DND-41 (cell line): ENCODE data around the gene RTN4RL1.

ENCODE experiments used
- ATAC-seq: fragments of 200-7000 bp; cut with Tn5 transposase; 3 replicates; pipeline ENCODE4 v1.9.1; 2021; ENCODE audit warnings: low read depth; ENCODE audit not compliant: insufficient read depth
- DNase-seq: peaks from one replicate; pipeline ENCODE4 v3.0.0-alpha.2; 2020
- H2AFZ ChIP-seq: 2 replicates; pipeline ENCODE4 v1.6.0; 2012; ENCODE audit warnings: low read depth, low read length
- H3K27ac ChIP-seq: 2 replicates; pipeline ENCODE4 v1.5.1; 2012; ENCODE audit warnings: low read length, inconsistent platforms
- H3K27me3 ChIP-seq: fragments of 200-600 bp; sonication (generic); 2 replicates; pipeline ENCODE4 v1.6.0; 2012; ENCODE audit warnings: low read length, mild to moderate bottlenecking, inconsistent platforms; ENCODE audit not compliant: insufficient read depth, poor library complexity
- H3K36me3 ChIP-seq: 2 replicates; pipeline ENCODE4 v1.5.1; 2012; ENCODE audit warnings: low read length, inconsistent platforms; ENCODE audit not compliant: insufficient read depth
- H3K4me1 ChIP-seq: 2 replicates; pipeline ENCODE4 v1.5.1; 2012; ENCODE audit warnings: mild to moderate bottlenecking, low read length; ENCODE audit not compliant: insufficient read depth
- H3K4me2 ChIP-seq: 2 replicates; pipeline ENCODE4 v1.6.0; 2012; ENCODE audit warnings: mild to moderate bottlenecking, moderate library complexity, low read length, inconsistent platforms; ENCODE audit not compliant: insufficient read depth
- H3K4me3 ChIP-seq, 2 experiments: fragments of 200-600 bp in 1 of 2; shearing (Covaris generic) in 1 of 2; 2 replicates each; pipeline ENCODE4 v1.5.1; 2012 to 2016; ENCODE audit warnings: inconsistent platforms in 2 of 2, low read length in 2 of 2, mild to moderate bottlenecking in 2 of 2, low read depth in 1 of 2, moderate library complexity in 1 of 2
- H3K79me2 ChIP-seq: 2 replicates; pipeline ENCODE4 v1.6.0; 2012; ENCODE audit warnings: low read length, inconsistent platforms; ENCODE audit not compliant: insufficient read depth
- H3K9ac ChIP-seq: 2 replicates; pipeline ENCODE4 v1.6.0; 2012; ENCODE audit warnings: low read depth, mild to moderate bottlenecking, inconsistent platforms, low read length, moderate library complexity
- H3K9me3 ChIP-seq: 2 replicates; pipeline ENCODE4 v1.5.1; 2012; ENCODE audit warnings: low read length, moderate library complexity, mild to moderate bottlenecking, inconsistent platforms; ENCODE audit not compliant: insufficient read depth, severe bottlenecking
- H4K20me1 ChIP-seq: 2 replicates; pipeline ENCODE4 v1.6.0; 2012; ENCODE audit warnings: low read length; ENCODE audit not compliant: insufficient read depth
- EZH2 ChIP-seq: IDR thresholded peaks from 3 replicates; pipeline ENCODE4 v1.6.1; 2012; ENCODE audit warnings: borderline replicate concordance, low read depth, mild to moderate bottlenecking, moderate library complexity, low read length, inconsistent platforms; ENCODE audit not compliant: severe bottlenecking
- TF ChIP-seq, protein P1 (sequence below): IDR thresholded peaks from 2 replicates; pipeline ENCODE4 v1.5.1; 2012; ENCODE audit warnings: borderline replicate concordance, low read length, moderate library complexity, mild to moderate bottlenecking; ENCODE audit not compliant: poor library complexity, severe bottlenecking; ENCODE audit errors: extremely low read depth

Gene RTN4RL1

DNA sequence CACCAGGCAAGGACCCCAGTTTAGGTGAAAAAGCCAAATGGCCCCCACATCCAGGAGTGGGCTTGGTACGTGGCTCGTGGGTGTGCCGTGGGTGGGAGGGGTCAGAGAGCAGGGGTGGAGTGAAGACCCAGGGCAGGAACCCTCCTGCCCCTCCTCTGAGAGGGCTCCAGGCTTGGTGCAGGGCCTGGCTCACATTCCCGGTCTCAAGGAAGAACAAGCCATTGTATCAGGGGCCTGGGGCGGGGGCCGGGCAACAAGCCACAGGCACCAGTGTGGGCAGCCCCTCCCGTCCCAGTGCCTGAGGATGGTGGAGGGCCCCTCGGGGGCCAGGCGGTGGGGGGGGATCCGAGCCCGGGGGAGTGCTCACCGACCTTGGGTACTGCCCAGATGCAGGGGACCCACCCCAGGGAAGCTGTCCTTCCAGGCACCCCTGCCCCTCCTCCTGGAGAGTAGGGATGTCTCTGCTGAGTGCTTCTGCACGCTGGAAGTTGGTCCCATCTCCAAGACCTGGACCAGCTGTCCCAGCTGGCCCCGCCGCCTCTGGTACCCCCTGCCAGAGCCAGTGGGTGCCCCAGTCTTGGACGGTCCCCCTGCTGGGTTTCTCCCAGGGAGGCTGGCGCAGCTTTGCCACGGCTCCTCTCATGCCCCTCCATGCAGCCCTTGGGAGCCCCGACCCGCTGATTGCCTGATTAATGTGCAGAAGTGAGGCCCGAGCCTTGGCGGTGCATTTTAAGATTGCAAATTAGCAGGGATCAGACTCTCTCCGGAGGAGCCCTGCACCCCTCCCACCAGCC, 83.7 kb downstream of the RTN4RL1 start:
- no peak overlapping the region for H2AFZ ChIP-seq

GRCh38 chr17:1940810-1941185, 84.3 kb downstream of the RTN4RL1 start:
- ATAC-seq (no peak), DNase-seq (no peak)
- no peaks in the 10 kb centered on the region for H3K36me3 ChIP-seq
- no peak overlapping the region for H2AFZ ChIP-seq
- TF ChIP-seq, protein P1, sequence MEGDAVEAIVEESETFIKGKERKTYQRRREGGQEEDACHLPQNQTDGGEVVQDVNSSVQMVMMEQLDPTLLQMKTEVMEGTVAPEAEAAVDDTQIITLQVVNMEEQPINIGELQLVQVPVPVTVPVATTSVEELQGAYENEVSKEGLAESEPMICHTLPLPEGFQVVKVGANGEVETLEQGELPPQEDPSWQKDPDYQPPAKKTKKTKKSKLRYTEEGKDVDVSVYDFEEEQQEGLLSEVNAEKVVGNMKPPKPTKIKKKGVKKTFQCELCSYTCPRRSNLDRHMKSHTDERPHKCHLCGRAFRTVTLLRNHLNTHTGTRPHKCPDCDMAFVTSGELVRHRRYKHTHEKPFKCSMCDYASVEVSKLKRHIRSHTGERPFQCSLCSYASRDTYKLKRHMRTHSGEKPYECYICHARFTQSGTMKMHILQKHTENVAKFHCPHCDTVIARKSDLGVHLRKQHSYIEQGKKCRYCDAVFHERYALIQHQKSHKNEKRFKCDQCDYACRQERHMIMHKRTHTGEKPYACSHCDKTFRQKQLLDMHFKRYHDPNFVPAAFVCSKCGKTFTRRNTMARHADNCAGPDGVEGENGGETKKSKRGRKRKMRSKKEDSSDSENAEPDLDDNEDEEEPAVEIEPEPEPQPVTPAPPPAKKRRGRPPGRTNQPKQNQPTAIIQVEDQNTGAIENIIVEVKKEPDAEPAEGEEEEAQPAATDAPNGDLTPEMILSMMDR, result no peak
- no peak for TF ChIP-seq EZH2
- no peak overlapping the region for H3K27ac ChIP-seq
- no peak overlapping the region for H3K4me2 ChIP-seq
- H3K9me3 ChIP-seq, result no peaks in the 10 kb centered on the region
- H3K4me3 ChIP-seq, result no peak overlapping the region
- no peaks in the 10 kb centered on the region for H3K79me2 ChIP-seq
- no peak overlapping the region for H3K9ac ChIP-seq
- H4K20me1 ChIP-seq, result no peaks in the 10 kb centered on the region; the same call in none of the 2 replicates
- H3K27me3 ChIP-seq, result no peaks in the 10 kb centered on the region
- H3K4me1 ChIP-seq, result no peaks in the 10 kb centered on the region

More for the DNA sequence above, 83.7 kb downstream of the RTN4RL1 start:
- DNase-seq (no peak), ATAC-seq (no peak)
- Histone ChIP-seq H3K27ac (no peak overlapping the region), H3K9ac (no peak overlapping the region), H3K4me2 (no peak overlapping the region), H3K36me3 (no peaks in the 10 kb centered on the region), H4K20me1 (no peaks in the 10 kb centered on the region; the same call in none of the 2 replicates), H3K4me1 (no peaks in the 10 kb centered on the region), H3K79me2 (no peaks in the 10 kb centered on the region), H3K4me3 (no peak overlapping the region), H3K27me3 (no peaks in the 10 kb centered on the region), H3K9me3 (no peaks in the 10 kb centered on the region)
- no peak for TF ChIP-seq EZH2
- TF ChIP-seq, protein P1, result no peak

- Histone ChIP-seq H3K4me1 (no peaks in the 10 kb centered on the region), H3K79me2 (no peaks in the 10 kb centered on the region), H3K4me2 (no peak overlapping the region), H3K36me3 (no peaks in the 10 kb centered on the region), H3K9ac (no peak overlapping the region), H3K4me3 (no peak overlapping the region), H3K27me3 (no peaks in the 10 kb centered on the region), H2AFZ (no peak overlapping the region), H3K9me3 (no peaks in the 10 kb centered on the region), H3K27ac (no peak overlapping the region), H4K20me1 (no peaks in the 10 kb centered on the region; the same call in none of the 2 replicates)
- no peak for DNase-seq
- ATAC-seq, result no peak
- TF ChIP-seq, protein P1, result no peak
- TF ChIP-seq EZH2, result no peak
Measured at GRCh38 chr17:1939981-1940809, 84.9 kb downstream of the RTN4RL1 start.
